Stimulated activated CD4-positive, alpha-beta T cell treated with anti-CD3 and anti-CD28 coated beads, TNF-alpha, amount 100 ng/mL, for 48 hours (primary cell): ENCODE results near the gene DUS2.

ENCODE experiments used
- DNase-seq, 3 donors: peaks; one replicate each; pipeline ENCODE4 v3.0.0-alpha.2; 2020; ENCODE audit warnings: low read depth in 3 of 3

DUS2 gene

GRCh38 chr16:68126395-68126794 lies 103.3 kb downstream of the DUS2 start:
- DNase-seq, result no peak

- no peak for DNase-seq
These were observed 105.7 kb downstream of the DUS2 start for GRCh38 chr16:68128577-68129305.
